Measurements from ENCODE around the gene SPATA6L.

Gene SPATA6L

DNA sequence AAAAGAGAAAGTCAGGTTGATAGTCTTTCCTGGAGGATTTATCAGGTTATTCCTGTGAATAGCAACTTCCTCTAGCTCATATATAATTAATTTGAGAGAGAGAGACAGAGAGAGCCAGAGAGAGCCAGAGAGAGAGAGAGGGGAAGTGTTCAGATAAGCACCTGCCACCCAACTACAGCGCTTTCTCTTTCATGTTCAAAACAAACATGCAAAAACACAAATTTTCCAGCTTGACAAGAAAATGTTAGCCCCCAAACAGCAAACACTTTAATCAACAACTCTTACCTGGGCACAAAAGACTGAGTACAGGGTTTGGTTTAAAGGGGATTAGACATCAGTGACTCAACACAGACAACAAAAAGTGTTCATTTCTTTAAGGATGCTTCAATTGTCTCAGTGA is 65.9 kb downstream of the SPATA6L start:
- H3K4me1 Mint-ChIP-seq (ENCODE audit: low read depth): peaks cover 23% of the 10 kb centered on the region
- no peaks in the 10 kb centered on the region for H3K36me3 Mint-ChIP-seq (ENCODE audit: low read depth)
- H3K9me3 Mint-ChIP-seq: no peaks in the 10 kb centered on the region
- H3K27ac Mint-ChIP-seq: peak overlapping the region; percentile 14
- no peak for DNase-seq (ENCODE audit: low spot score)
- peak overlapping the region; percentile 19 for H3K4me3 Mint-ChIP-seq
- H3K27me3 Mint-ChIP-seq (ENCODE audit: low read depth): no peaks in the 10 kb centered on the region

DNA sequence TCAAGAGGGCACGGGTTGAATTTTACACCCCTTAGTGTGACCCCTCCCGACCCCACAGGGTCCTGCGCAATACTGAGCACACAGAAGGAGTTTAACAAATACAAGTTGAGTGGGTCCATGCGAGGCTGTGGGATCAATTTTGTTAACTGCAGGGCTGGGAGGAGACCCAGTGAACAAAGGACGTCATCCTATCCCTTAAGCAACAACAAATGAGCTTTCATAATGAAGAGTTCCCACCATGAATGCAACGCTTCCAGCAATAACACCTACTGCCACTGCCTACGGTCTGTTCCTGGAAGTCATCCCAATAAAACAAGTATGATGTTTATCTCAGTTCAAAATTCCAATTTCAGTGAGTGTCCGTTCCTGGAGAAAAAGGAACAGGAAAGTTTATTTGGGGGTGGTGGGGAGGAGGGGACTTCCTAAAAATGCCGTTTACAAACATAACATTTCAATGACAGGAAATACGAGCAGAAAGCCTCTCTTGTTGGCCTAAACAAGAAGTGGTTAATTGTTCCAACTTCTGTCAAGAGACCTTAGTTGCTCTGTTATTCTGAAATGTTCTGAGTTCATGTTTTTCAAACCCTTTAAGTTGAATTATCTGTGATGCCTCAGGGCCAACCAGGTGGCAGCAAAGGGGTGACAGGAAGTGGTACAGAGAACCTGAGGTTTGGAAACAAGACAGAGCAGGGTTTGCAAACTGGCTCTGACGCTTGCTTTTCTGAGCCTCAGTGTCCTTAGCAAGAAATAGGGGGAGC is 69.9 kb downstream of the SPATA6L start:
- Mint-ChIP-seq H3K36me3 (ENCODE audit: low read depth) (no peaks in the 10 kb centered on the region), H3K27me3 (ENCODE audit: low read depth) (peaks cover 3% of the 10 kb centered on the region), H3K27ac (peak overlapping the region; percentile 77), H3K9me3 (no peaks in the 10 kb centered on the region), H3K4me3 (peak overlapping the region; percentile 8), H3K4me1 (ENCODE audit: low read depth) (peaks cover 26% of the 10 kb centered on the region)
- no peak for DNase-seq (ENCODE audit: low spot score)

- Mint-ChIP-seq H3K27ac (no peak overlapping the region), H3K36me3 (ENCODE audit: low read depth) (no peaks in the 10 kb centered on the region), H3K9me3 (no peaks in the 10 kb centered on the region), H3K4me3 (no peak overlapping the region), H3K4me1 (ENCODE audit: low read depth) (peaks cover 15% of the 10 kb centered on the region), H3K27me3 (ENCODE audit: low read depth) (peaks cover 3% of the 10 kb centered on the region)
- DNase-seq (ENCODE audit: low spot score): no peak
These were observed 71.3 kb downstream of the SPATA6L start for GRCh38 chr9:4594994-4595393.

- Mint-ChIP-seq H3K4me3 (no peak overlapping the region), H3K27me3 (ENCODE audit: low read depth) (peaks cover 3% of the 10 kb centered on the region), H3K4me1 (ENCODE audit: low read depth) (peaks cover 15% of the 10 kb centered on the region), H3K36me3 (ENCODE audit: low read depth) (no peaks in the 10 kb centered on the region), H3K27ac (no peak overlapping the region), H3K9me3 (no peaks in the 10 kb centered on the region)
- DNase-seq (ENCODE audit: low spot score): no peak
These were observed 71.7 kb downstream of the SPATA6L start for GRCh38 chr9:4594545-4594944.

DNA sequence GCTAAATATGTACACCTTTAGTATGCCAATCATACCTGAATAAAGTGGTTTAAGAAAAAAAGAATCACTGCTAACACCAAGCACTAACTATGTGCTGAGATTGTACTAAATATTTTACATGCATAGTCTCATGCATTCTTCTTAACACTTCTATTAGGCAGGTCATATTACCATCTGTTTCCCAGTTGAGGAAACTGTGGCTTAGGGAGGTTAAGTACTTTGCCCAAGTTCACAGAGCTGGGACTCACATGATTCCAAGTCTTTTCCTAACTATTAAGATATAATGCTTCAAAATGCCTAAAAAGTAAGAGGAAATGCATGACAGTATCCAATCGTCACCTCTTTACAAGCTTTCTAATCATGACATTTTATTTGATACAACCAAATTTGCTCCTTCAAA is 73.4 kb downstream of the SPATA6L start:
- peaks cover 6% of the 10 kb centered on the region for H3K27me3 Mint-ChIP-seq (ENCODE audit: low read depth)
- H3K4me3 Mint-ChIP-seq: no peak overlapping the region
- peaks cover 15% of the 10 kb centered on the region for H3K4me1 Mint-ChIP-seq (ENCODE audit: low read depth)
- H3K9me3 Mint-ChIP-seq: no peaks in the 10 kb centered on the region
- no peak overlapping the region for H3K27ac Mint-ChIP-seq
- H3K36me3 Mint-ChIP-seq (ENCODE audit: low read depth): no peaks in the 10 kb centered on the region
- DNase-seq (ENCODE audit: low spot score): no peak

DNA sequence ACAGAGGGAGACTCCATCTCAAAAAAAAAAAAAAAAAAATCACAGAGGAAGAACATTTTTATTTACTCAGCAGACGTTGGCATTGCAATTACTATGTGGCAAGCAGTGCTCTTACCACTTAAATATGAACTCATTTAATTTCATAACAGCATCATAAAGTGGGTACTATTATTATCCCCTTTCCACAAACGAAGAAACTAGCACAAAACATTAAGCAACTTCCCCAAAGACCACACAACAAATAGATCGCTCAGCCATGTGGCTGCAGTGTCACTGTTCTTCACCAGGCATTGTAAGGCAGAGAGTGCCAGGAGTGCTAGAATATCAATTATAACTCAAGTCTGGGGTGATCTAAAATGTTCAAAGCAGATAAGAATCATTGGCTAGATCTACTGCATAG is 74.0 kb downstream of the SPATA6L start:
- Mint-ChIP-seq H3K4me3 (no peak overlapping the region), H3K27ac (no peak overlapping the region), H3K4me1 (ENCODE audit: low read depth) (peaks cover 15% of the 10 kb centered on the region), H3K27me3 (ENCODE audit: low read depth) (peaks cover 6% of the 10 kb centered on the region), H3K9me3 (no peaks in the 10 kb centered on the region), H3K36me3 (ENCODE audit: low read depth) (no peaks in the 10 kb centered on the region)
- no peak for DNase-seq (ENCODE audit: low spot score)

DNA sequence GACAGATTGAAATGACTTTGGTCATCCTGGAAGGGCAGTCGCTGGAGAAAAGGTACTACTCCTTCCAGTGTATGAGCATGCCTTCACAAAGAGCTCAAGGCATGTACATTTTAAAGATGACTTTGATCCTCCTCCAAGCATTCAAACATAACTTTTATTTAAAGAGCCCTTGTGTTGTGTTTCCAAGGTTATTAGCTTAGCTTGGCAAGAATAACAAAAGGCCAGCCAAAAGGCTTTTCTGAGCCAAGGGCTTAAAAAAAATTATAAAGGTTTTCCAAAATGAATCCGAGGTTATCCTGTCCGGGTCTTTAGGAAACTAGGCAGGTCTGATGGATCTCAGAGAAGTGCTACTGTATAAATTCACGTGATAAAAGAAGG is 75.2 kb downstream of the SPATA6L start:
- DNase-seq (ENCODE audit: low spot score): no peak
- Mint-ChIP-seq H3K4me3 (no peak overlapping the region), H3K4me1 (ENCODE audit: low read depth) (peaks cover 6% of the 10 kb centered on the region), H3K36me3 (ENCODE audit: low read depth) (no peaks in the 10 kb centered on the region), H3K27me3 (ENCODE audit: low read depth) (peaks cover 6% of the 10 kb centered on the region), H3K27ac (no peak overlapping the region), H3K9me3 (no peaks in the 10 kb centered on the region)

DNA sequence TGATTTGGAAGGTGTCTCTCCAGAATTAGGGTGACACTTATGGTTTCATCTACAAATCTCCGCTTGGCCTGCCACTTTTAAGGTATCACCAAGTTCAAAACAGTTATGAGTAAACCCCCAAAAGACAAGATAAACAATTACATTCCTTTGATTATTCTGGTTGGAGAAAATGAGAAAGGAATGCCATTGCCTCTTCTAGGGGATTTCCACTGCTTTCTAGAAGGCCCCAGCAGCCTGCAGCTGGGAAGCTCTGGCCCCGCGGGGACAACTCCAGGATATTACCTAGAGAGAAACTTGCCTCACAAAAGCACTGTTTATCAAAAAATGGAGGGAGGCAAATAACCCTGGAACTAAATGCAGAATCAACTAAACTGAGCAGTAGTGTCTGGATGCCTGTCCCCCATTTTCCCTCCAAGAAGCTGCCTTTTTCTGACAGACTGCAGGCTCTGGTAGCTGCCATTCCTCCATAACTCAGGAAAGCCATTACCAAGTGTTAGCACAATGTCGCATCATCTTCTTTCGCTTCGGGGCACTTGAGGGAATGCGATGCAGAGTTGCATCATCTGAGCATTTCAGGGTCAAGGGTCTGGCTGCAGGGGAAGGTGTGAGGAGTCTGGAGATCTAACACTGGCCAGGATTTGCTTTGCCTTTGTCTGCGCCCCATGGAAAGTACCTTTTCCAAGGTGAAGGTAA is 75.7 kb downstream of the SPATA6L start:
- H3K9me3 Mint-ChIP-seq: no peaks in the 10 kb centered on the region
- no peak overlapping the region for H3K27ac Mint-ChIP-seq
- peaks cover 6% of the 10 kb centered on the region for H3K27me3 Mint-ChIP-seq (ENCODE audit: low read depth)
- H3K36me3 Mint-ChIP-seq (ENCODE audit: low read depth): no peaks in the 10 kb centered on the region
- DNase-seq (ENCODE audit: low spot score): no peak
- H3K4me3 Mint-ChIP-seq: no peak overlapping the region
- peaks cover 6% of the 10 kb centered on the region for H3K4me1 Mint-ChIP-seq (ENCODE audit: low read depth)

DNA sequence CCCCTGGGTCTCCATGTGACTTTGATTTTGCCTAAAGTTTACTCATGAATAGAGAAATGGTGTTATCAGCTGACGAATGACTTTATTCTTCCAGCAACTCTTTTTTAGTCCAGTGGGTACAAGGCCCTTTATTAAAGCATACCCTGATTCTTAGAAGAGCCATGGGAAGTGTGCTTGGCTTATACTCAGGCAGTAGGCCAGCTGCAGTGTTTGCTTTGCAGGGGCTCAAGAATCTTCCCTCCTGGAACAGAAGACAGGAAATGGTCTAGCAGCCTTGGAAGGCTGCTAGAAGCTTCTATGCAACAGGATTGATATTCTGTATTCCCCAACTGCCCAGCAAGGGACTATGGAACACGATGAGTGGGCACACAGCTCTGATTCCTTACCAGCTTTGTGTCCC is 77.6 kb downstream of the SPATA6L start:
- Mint-ChIP-seq H3K27me3 (ENCODE audit: low read depth) (peaks cover 4% of the 10 kb centered on the region), H3K9me3 (no peaks in the 10 kb centered on the region), H3K4me3 (no peak overlapping the region), H3K4me1 (ENCODE audit: low read depth) (no peaks in the 10 kb centered on the region), H3K36me3 (ENCODE audit: low read depth) (no peaks in the 10 kb centered on the region), H3K27ac (no peak overlapping the region)
- DNase-seq (ENCODE audit: low spot score): no peak

DNA sequence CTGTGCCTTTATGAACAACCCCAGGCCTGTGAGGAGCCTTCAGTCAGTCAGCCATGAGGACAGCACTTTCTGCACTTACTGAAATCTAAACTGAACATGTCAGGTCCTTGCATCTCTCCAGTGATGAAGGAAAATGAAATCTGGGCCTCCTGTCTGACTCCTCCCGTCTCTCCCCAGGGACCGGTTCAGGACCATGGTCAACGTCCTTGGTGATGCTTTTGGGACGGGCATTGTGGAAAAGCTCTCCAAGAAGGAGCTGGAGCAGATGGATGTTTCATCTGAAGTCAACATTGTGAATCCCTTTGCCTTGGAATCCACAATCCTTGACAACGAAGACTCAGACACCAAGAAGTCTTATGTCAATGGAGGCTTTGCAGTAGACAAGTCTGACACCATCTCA is 81.1 kb downstream of the SPATA6L start:
- Mint-ChIP-seq H3K27ac (no peak overlapping the region), H3K4me3 (no peak overlapping the region)

GRCh38 chr9:4584636-4585035 is 81.6 kb downstream of the SPATA6L start:
- no peak overlapping the region for H3K27ac Mint-ChIP-seq
- peaks cover 3% of the 10 kb centered on the region for H3K27me3 Mint-ChIP-seq (ENCODE audit: low read depth)
- no peaks in the 10 kb centered on the region for H3K4me1 Mint-ChIP-seq (ENCODE audit: low read depth)
- no peak overlapping the region for H3K4me3 Mint-ChIP-seq
- H3K9me3 Mint-ChIP-seq: no peaks in the 10 kb centered on the region
- no peaks in the 10 kb centered on the region for H3K36me3 Mint-ChIP-seq (ENCODE audit: low read depth)
- no peak for DNase-seq (ENCODE audit: low spot score)

More for the DNA sequence above, 81.1 kb downstream of the SPATA6L start:
- no peaks in the 10 kb centered on the region for H3K36me3 Mint-ChIP-seq (ENCODE audit: low read depth)
- no peaks in the 10 kb centered on the region for H3K9me3 Mint-ChIP-seq
- peaks cover 3% of the 10 kb centered on the region for H3K27me3 Mint-ChIP-seq (ENCODE audit: low read depth)
- DNase-seq (ENCODE audit: low spot score): no peak
- no peaks in the 10 kb centered on the region for H3K4me1 Mint-ChIP-seq (ENCODE audit: low read depth)

GRCh38 chr9:4583001-4583400 is 83.3 kb downstream of the SPATA6L start:
- Mint-ChIP-seq H3K36me3 (ENCODE audit: low read depth) (no peaks in the 10 kb centered on the region), H3K4me3 (no peak overlapping the region), H3K27ac (no peak overlapping the region), H3K9me3 (no peaks in the 10 kb centered on the region), H3K4me1 (ENCODE audit: low read depth) (no peaks in the 10 kb centered on the region), H3K27me3 (ENCODE audit: low read depth) (no peaks in the 10 kb centered on the region)
- no peak for DNase-seq (ENCODE audit: low spot score)

GRCh38 chr9:4581861-4582565 is 84.3 kb downstream of the SPATA6L start:
- no peak overlapping the region for H3K4me3 Mint-ChIP-seq
- no peaks in the 10 kb centered on the region for H3K36me3 Mint-ChIP-seq (ENCODE audit: low read depth)
- H3K4me1 Mint-ChIP-seq (ENCODE audit: low read depth): no peaks in the 10 kb centered on the region
- H3K27ac Mint-ChIP-seq: no peak overlapping the region
- no peak for DNase-seq (ENCODE audit: low spot score)
- no peaks in the 10 kb centered on the region for H3K9me3 Mint-ChIP-seq
- no peaks in the 10 kb centered on the region for H3K27me3 Mint-ChIP-seq (ENCODE audit: low read depth)

- H3K4me3 Mint-ChIP-seq: no peak overlapping the region
- H3K36me3 Mint-ChIP-seq (ENCODE audit: low read depth): no peaks in the 10 kb centered on the region
- DNase-seq (ENCODE audit: low spot score): no peak
- no peaks in the 10 kb centered on the region for H3K9me3 Mint-ChIP-seq
- no peak overlapping the region for H3K27ac Mint-ChIP-seq
- no peaks in the 10 kb centered on the region for H3K27me3 Mint-ChIP-seq (ENCODE audit: low read depth)
- H3K4me1 Mint-ChIP-seq (ENCODE audit: low read depth): no peaks in the 10 kb centered on the region
These were observed 85.1 kb downstream of the SPATA6L start for GRCh38 chr9:4581035-4581760.

Data from T-helper 2 cell treated with Interferon-gamma antibody and Interleukin-4, amounts not matched to agents 5 μg/mL and 100 μg/mL, for 36 hours (primary cell).